IPS-NIHi11 (cell line): ENCODE measurements around the gene MOK.

ENCODE experiments used
- DNase-seq: peaks from one replicate; pipeline ENCODE4 v3.0.0; 2012; ENCODE audit warnings: mixed read lengths, low spot score

MOK gene

GRCh38 chr14:102180248-102180998 is 124.5 kb downstream of the MOK start:
- no peak for DNase-seq
